H9 (cell line): ENCODE results near the gene LRP5. TPM values are rescaled to one million over a fixed set of nuclear protein-coding genes. Genes with fewer than 3 reads are reported as not detected.

ENCODE experiments used
- DNase-seq: peaks from one replicate; pipeline ENCODE4 v3.0.0-alpha.2; 2017
- H2AFZ ChIP-seq: one replicate; pipeline ENCODE4 v1.6.1; 2013; ENCODE audit warnings: mild to moderate bottlenecking, low read length, control low read depth, moderate library complexity
- H2AK5ac ChIP-seq: 2 replicates; pipeline ENCODE4 v1.6.1; 2013; ENCODE audit warnings: low read length, control low read depth, mixed read lengths; ENCODE audit not compliant: insufficient read length
- H2BK120ac ChIP-seq: one replicate; pipeline ENCODE4 v1.6.1; 2013; ENCODE audit warnings: low read depth, mild to moderate bottlenecking, low read length, control low read depth, inconsistent platforms; ENCODE audit not compliant: poor library complexity, severe bottlenecking
- H2BK12ac ChIP-seq: 2 replicates; pipeline ENCODE4 v1.6.1; 2013; ENCODE audit warnings: low read length, control low read depth, mixed read lengths, low read depth; ENCODE audit not compliant: insufficient read length
- H2BK15ac ChIP-seq: 2 replicates; pipeline ENCODE4 v1.6.1; 2013; ENCODE audit warnings: low read depth, low read length, control low read depth
- H2BK20ac ChIP-seq: one replicate; pipeline ENCODE4 v1.6.1; 2013; ENCODE audit warnings: low read depth, mild to moderate bottlenecking, low read length, control low read depth, inconsistent platforms; ENCODE audit not compliant: poor library complexity, severe bottlenecking
- H2BK5ac ChIP-seq: 2 replicates; pipeline ENCODE4 v1.6.1; 2013; ENCODE audit warnings: low read length, control low read depth, mixed read lengths; ENCODE audit not compliant: insufficient read length
- H3K14ac ChIP-seq: 2 replicates; pipeline ENCODE4 v1.6.1; 2013; ENCODE audit warnings: low read length, control low read depth; ENCODE audit not compliant: insufficient read depth
- H3K18ac ChIP-seq: 2 replicates; pipeline ENCODE4 v1.6.1; 2013; ENCODE audit warnings: low read depth, mild to moderate bottlenecking, mixed read lengths, low read length, control low read depth; ENCODE audit not compliant: insufficient read length
- H3K23ac ChIP-seq: 2 replicates; pipeline ENCODE4 v1.6.1; 2013; ENCODE audit warnings: low read length, control low read depth, mixed read lengths, low read depth; ENCODE audit not compliant: insufficient read length
- H3K23me2 ChIP-seq: 2 replicates; pipeline ENCODE4 v1.6.1; 2013; ENCODE audit warnings: low read depth, mild to moderate bottlenecking, mixed read lengths, low read length, control low read depth; ENCODE audit not compliant: insufficient read length, poor library complexity, severe bottlenecking
- H3K27ac ChIP-seq: 2 replicates; pipeline ENCODE4 v1.5.1; 2013; ENCODE audit warnings: low read length, control low read depth, mixed read lengths, low read depth; ENCODE audit not compliant: insufficient read length
- H3K27me3 ChIP-seq: 2 replicates; pipeline ENCODE4 v1.6.1; 2013; ENCODE audit warnings: low read length, control low read depth, inconsistent platforms; ENCODE audit not compliant: insufficient read depth
- H3K4ac ChIP-seq: 2 replicates; pipeline ENCODE4 v1.6.1; 2013; ENCODE audit warnings: low read depth, mild to moderate bottlenecking, control low read depth, inconsistent platforms, low read length, moderate library complexity
- H3K4me1 ChIP-seq: 2 replicates; pipeline ENCODE4 v1.6.1; 2013; ENCODE audit warnings: low read length, control low read depth, inconsistent platforms; ENCODE audit not compliant: insufficient read depth
- H3K4me2 ChIP-seq: 2 replicates; pipeline ENCODE4 v1.6.1; 2013; ENCODE audit warnings: low read length, control low read depth, mixed read lengths; ENCODE audit not compliant: insufficient read length, insufficient read depth
- H3K56ac ChIP-seq: 2 replicates; pipeline ENCODE4 v1.6.1; 2013; ENCODE audit warnings: low read depth, mild to moderate bottlenecking, mixed read lengths, low read length, control low read depth; ENCODE audit not compliant: insufficient read length
- H3K79me1 ChIP-seq: 2 replicates; pipeline ENCODE4 v1.6.1; 2013; ENCODE audit warnings: low read depth, mild to moderate bottlenecking, moderate library complexity, low read length, control low read depth, inconsistent platforms; ENCODE audit not compliant: insufficient read depth, poor library complexity, severe bottlenecking
- H3K79me2 ChIP-seq: 2 replicates; pipeline ENCODE4 v1.6.1; 2013; ENCODE audit warnings: low read length, control low read depth, inconsistent platforms; ENCODE audit not compliant: insufficient read depth
- H3K9ac ChIP-seq: 2 replicates; pipeline ENCODE4 v1.6.1; 2013; ENCODE audit warnings: low read length, control low read depth, mixed read lengths; ENCODE audit not compliant: insufficient read length; ENCODE audit errors: extremely low read depth
- H3K9me3 ChIP-seq: one replicate; pipeline ENCODE4 v1.6.1; 2013; ENCODE audit warnings: low read depth, low read length, inconsistent platforms; ENCODE audit not compliant: control insufficient read depth
- H3T11ph ChIP-seq: one replicate; pipeline ENCODE4 v1.6.1; 2013; ENCODE audit warnings: mild to moderate bottlenecking, low read length, control low read depth, inconsistent platforms
- H4K20me1 ChIP-seq: one replicate; pipeline ENCODE4 v1.6.1; 2013; ENCODE audit not compliant: control insufficient read depth, insufficient read length, insufficient read depth
- H4K5ac ChIP-seq: 2 replicates; pipeline ENCODE4 v1.6.1; 2013; ENCODE audit warnings: low read depth, mild to moderate bottlenecking, mixed read lengths, low read length, control low read depth; ENCODE audit not compliant: insufficient read length
- H4K8ac ChIP-seq: replicated peaks from 2 replicates; pipeline ENCODE4 v1.6.1; 2013; ENCODE audit warnings: low read length, control low read depth, mixed read lengths, low read depth; ENCODE audit not compliant: insufficient read length
- H4K91ac ChIP-seq: 2 replicates; pipeline ENCODE4 v1.6.1; 2013; ENCODE audit warnings: low read depth, mild to moderate bottlenecking, moderate library complexity, mixed read lengths, low read length, control low read depth; ENCODE audit not compliant: insufficient read length
- H3K27ac Mint-ChIP-seq, 3 experiments: 2 replicates in 2 of 3; 3 replicates in 1 of 3; pipeline ENCODE4 v1.8.0; 2020 to 2021; ENCODE audit warnings: mixed read lengths in 3 of 3, mild to moderate bottlenecking in 1 of 3, moderate library complexity in 1 of 3
- H3K27me3 Mint-ChIP-seq: 2 replicates; pipeline ENCODE4 v1.8.0; 2021; ENCODE audit warnings: low read depth, mild to moderate bottlenecking, moderate library complexity, mixed read lengths
- H3K36me3 Mint-ChIP-seq, 3 experiments: 2 replicates in 2 of 3; 3 replicates in 1 of 3; pipeline ENCODE4 v1.8.0; 2020 to 2021; ENCODE audit warnings: low read depth in 3 of 3, mixed read lengths in 3 of 3; ENCODE audit not compliant: insufficient read depth in 1 of 3
- H3K4me1 Mint-ChIP-seq, 2 experiments: 2 replicates each; pipeline ENCODE4 v1.8.0; 2020; ENCODE audit warnings: mixed read lengths in 2 of 2
- H3K4me3 Mint-ChIP-seq, 2 experiments: 2 replicates in 1 of 2; 3 replicates in 1 of 2; pipeline ENCODE4 v1.8.0; 2020 to 2021; ENCODE audit warnings: mild to moderate bottlenecking in 2 of 2, mixed read lengths in 2 of 2, moderate library complexity in 1 of 2
- H3K9me3 Mint-ChIP-seq, 2 experiments: 2 replicates in 1 of 2; 3 replicates in 1 of 2; pipeline ENCODE4 v1.8.0; 2020; ENCODE audit warnings: mild to moderate bottlenecking in 2 of 2, mixed read lengths in 2 of 2, moderate library complexity in 1 of 2
- WGBS: extraction: QIAGEN DNeasy Blood & Tissue Kit; methylation state at CpG from one replicate; pipeline ENCODE4 v1.1.7; 2013; ENCODE audit warnings: missing lambda C conversion rate, low lambda C conversion rate, mixed read lengths; ENCODE audit not compliant: insufficient read length; ENCODE audit errors: extremely low coverage; 5-methylcytosine and 5-hydroxymethylcytosine counted together
- total RNA-seq: library from RNA; stranded (reverse); gene quantifications from 2 replicates; pipeline ENCODE4 v1.2.1, GENCODE V29; 2021
- TF ChIP-seq, protein P1 (sequence below): fragments of 200-600 bp; sonication (generic); conservative IDR thresholded peaks from 3 replicates; pipeline ENCODE4 v1.8.0; 2021; ENCODE audit warnings: antibody characterized with exemption, mild to moderate bottlenecking

The LRP5 gene
- total RNA-seq, 1 experiment from 2014 or later: 38.4 TPM

DNA sequence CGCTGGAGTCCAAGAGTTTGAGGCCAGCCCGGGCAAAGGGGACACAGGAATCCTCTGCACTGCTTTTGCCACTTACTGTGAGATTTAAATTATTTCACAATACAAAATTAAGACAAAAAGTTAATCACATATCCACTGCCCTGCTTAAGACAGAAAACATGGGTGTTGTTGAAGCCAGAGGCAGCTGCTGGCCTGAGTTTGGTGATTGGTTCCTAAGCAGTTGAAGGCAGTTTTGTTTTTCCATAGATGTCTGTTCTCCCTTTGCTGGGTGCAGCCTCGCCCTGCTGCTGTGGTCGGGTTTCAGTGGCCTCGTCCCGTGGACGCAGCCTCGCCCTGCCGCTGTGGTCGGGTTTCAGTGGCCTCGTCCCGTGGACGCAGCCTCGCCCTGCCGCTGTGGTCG, 77.9 kb downstream of the LRP5 start:
- no peaks in the 10 kb centered on the region for H3K4me1 Mint-ChIP-seq
- Histone ChIP-seq H3K14ac (no peak overlapping the region), H3K4me2 (no peak overlapping the region), H3K4ac (no peak overlapping the region), H2BK5ac (no peak overlapping the region), H3K4me1 (no peaks in the 10 kb centered on the region), H3K9ac (no peak overlapping the region), H3K18ac (no peak overlapping the region), H2BK120ac (no peak overlapping the region), H3K56ac (no peak overlapping the region), H4K5ac (no peak overlapping the region), H2AFZ (no peak overlapping the region), H3K27me3 (no peaks in the 10 kb centered on the region), H3K23me2 (no peaks in the 10 kb centered on the region), H3K23ac (no peak overlapping the region), H4K91ac (no peak overlapping the region), H3K79me1 (no peaks in the 10 kb centered on the region), H2BK20ac (no peak overlapping the region), H3K9me3 (no peaks in the 10 kb centered on the region), H4K20me1 (no peaks in the 10 kb centered on the region), H4K8ac (no peak overlapping the region), H2BK12ac (no peak overlapping the region), H2AK5ac (no peak overlapping the region), H3T11ph (no peak overlapping the region), H2BK15ac (no peak overlapping the region), H3K27ac (no peak overlapping the region), H3K79me2 (no peaks in the 10 kb centered on the region)
- H3K36me3 Mint-ChIP-seq: peaks cover 18 to 27% (median 19%) of the 10 kb centered on the region in 3 experiments; a peak in 6 of 7 replicates
- TF ChIP-seq, protein P1, sequence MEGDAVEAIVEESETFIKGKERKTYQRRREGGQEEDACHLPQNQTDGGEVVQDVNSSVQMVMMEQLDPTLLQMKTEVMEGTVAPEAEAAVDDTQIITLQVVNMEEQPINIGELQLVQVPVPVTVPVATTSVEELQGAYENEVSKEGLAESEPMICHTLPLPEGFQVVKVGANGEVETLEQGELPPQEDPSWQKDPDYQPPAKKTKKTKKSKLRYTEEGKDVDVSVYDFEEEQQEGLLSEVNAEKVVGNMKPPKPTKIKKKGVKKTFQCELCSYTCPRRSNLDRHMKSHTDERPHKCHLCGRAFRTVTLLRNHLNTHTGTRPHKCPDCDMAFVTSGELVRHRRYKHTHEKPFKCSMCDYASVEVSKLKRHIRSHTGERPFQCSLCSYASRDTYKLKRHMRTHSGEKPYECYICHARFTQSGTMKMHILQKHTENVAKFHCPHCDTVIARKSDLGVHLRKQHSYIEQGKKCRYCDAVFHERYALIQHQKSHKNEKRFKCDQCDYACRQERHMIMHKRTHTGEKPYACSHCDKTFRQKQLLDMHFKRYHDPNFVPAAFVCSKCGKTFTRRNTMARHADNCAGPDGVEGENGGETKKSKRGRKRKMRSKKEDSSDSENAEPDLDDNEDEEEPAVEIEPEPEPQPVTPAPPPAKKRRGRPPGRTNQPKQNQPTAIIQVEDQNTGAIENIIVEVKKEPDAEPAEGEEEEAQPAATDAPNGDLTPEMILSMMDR: no peak
- no CpG with 5 or more reads among the region's 16 CpGs for WGBS
- H3K27me3 Mint-ChIP-seq: no peaks in the 10 kb centered on the region
- DNase-seq: no peak
- no peak overlapping the region for H3K27ac Mint-ChIP-seq
- no peak overlapping the region for H3K4me3 Mint-ChIP-seq
- no peaks in the 10 kb centered on the region for H3K9me3 Mint-ChIP-seq
